Left lobe of liver (tissue), 2 donors: ENCODE data around the gene AP5Z1. TPM values are rescaled to one million over a fixed set of nuclear protein-coding genes. Genes with fewer than 3 reads are reported as not detected.

Source experiments
- ATAC-seq: fragments of 200-7000 bp; cut with Tn5 transposase; one replicate; pipeline ENCODE4 v1.9.1; 2020; ENCODE audit warnings: mild to moderate bottlenecking, moderate library complexity
- DNase-seq: peaks from one replicate; pipeline ENCODE4 v3.0.0-alpha.2; 2020; ENCODE audit warnings: low spot score
- total RNA-seq: library from RNA; stranded (reverse); gene quantifications from one replicate; pipeline ENCODE4 v1.2.1, GENCODE V29; 2021
- donor health status: DM: no; HTN: no; CAD: no; lungs with moderate emphysema.
- donor health status: DM: no; HTN: yes; CAD: no.

Gene AP5Z1
- total RNA-seq, 1 donor from 2014 or later = 13.2 TPM

GRCh38 chr7:4745971-4746919, 29.2 kb upstream of the AP5Z1 start:
- ATAC-seq (no peak), DNase-seq (no peak)

GRCh38 chr7:4747013-4747412, 28.4 kb upstream of the AP5Z1 start:
- DNase-seq (no peak), ATAC-seq (no peak)

- DNase-seq (no peak), ATAC-seq (no peak)
Observed at GRCh38 chr7:4747746-4748145, 27.7 kb upstream of the AP5Z1 start.

GRCh38 chr7:4748231-4748681, 27.2 kb upstream of the AP5Z1 start:
- ATAC-seq (no peak), DNase-seq (no peak)

GRCh38 chr7:4749363-4749762, 26.1 kb upstream of the AP5Z1 start:
- ATAC-seq = no peak

GRCh38 chr7:4749798-4750197, 25.6 kb upstream of the AP5Z1 start:
- no peak for DNase-seq
- ATAC-seq = no peak

More at GRCh38 chr7:4749363-4749762, 26.1 kb upstream of the AP5Z1 start:
- no peak for DNase-seq

GRCh38 chr7:4751398-4751947, 23.9 kb upstream of the AP5Z1 start:
- ATAC-seq (no peak), DNase-seq (no peak)

- peak; percentile 95 for ATAC-seq
- DNase-seq = peak; percentile 83
Observed at GRCh38 chr7:4753598-4754432, 21.6 kb upstream of the AP5Z1 start.

- DNase-seq (no peak), ATAC-seq (no peak)
Observed at GRCh38 chr7:4754433-4755010, 20.9 kb upstream of the AP5Z1 start.

GRCh38 chr7:4755045-4755444, 20.4 kb upstream of the AP5Z1 start:
- no peak for ATAC-seq
- no peak for DNase-seq

- ATAC-seq (no peak), DNase-seq (no peak)
Observed at GRCh38 chr7:4758111-4758510, 17.3 kb upstream of the AP5Z1 start.

- ATAC-seq (no peak), DNase-seq (no peak)
Observed at GRCh38 chr7:4758791-4759190, 16.6 kb upstream of the AP5Z1 start.

- no peak for DNase-seq
- ATAC-seq = no peak
Observed at GRCh38 chr7:4759211-4759610, 16.2 kb upstream of the AP5Z1 start.

- DNase-seq (no peak), ATAC-seq (no peak)
Observed at GRCh38 chr7:4760952-4761351, 14.5 kb upstream of the AP5Z1 start.

GRCh38 chr7:4762121-4763055, 13.0 kb upstream of the AP5Z1 start:
- ATAC-seq = no peak
- no peak for DNase-seq

- DNase-seq = no peak
- ATAC-seq = no peak
Observed at GRCh38 chr7:4763091-4763793, 12.2 kb upstream of the AP5Z1 start.

GRCh38 chr7:4763794-4764185, 11.6 kb upstream of the AP5Z1 start:
- ATAC-seq (no peak), DNase-seq (no peak)

GRCh38 chr7:4764402-4765007, 10.9 kb upstream of the AP5Z1 start:
- DNase-seq = no peak
- no peak for ATAC-seq
